D721Med (cell line): ENCODE results near the gene MYLK2.

Experiments
- DNase-seq: peaks from one replicate; pipeline ENCODE4 v3.0.0; 2011; ENCODE audit warnings: low spot score; ENCODE audit not compliant: insufficient read length
- FAIRE-seq: peaks from 2 replicates; lab custom pipeline; 2011; peaks lifted over from hg19 to GRCh38; lab: Jason Lieb, UNC
- CTCF ChIP-seq: IDR thresholded peaks from 2 replicates; pipeline ENCODE4 v1.5.1; 2012; ENCODE audit warnings: mild to moderate bottlenecking, control low read depth; ENCODE audit not compliant: insufficient read depth; ENCODE audit errors: missing control alignments

The MYLK2 gene

GRCh38 chr20:31785089-31785488, 34.1 kb upstream of the MYLK2 start:
- no peak for FAIRE-seq
- no peak for TF ChIP-seq CTCF
- no peak for DNase-seq

- no peak for TF ChIP-seq CTCF
- no peak for FAIRE-seq
- DNase-seq, result no peak
These were observed 30.6 kb upstream of the MYLK2 start for GRCh38 chr20:31788578-31788977.

- no peak for TF ChIP-seq CTCF
- DNase-seq (no peak), FAIRE-seq (no peak)
These were observed 28.8 kb upstream of the MYLK2 start for GRCh38 chr20:31790401-31790800.

- DNase-seq (no peak), FAIRE-seq (no peak)
- TF ChIP-seq CTCF, result no peak
These were observed 21.8 kb upstream of the MYLK2 start for GRCh38 chr20:31797364-31797763.

- no peak for FAIRE-seq
- TF ChIP-seq CTCF, result no peak
- no peak for DNase-seq
These were observed 17.6 kb upstream of the MYLK2 start for GRCh38 chr20:31801508-31801907.

- TF ChIP-seq CTCF, result no peak
- DNase-seq (no peak), FAIRE-seq (no peak)
These were observed 15.4 kb upstream of the MYLK2 start for GRCh38 chr20:31803552-31804291.

- no peak for DNase-seq
- FAIRE-seq, result no peak
- TF ChIP-seq CTCF, result no peak
These were observed 12.4 kb upstream of the MYLK2 start for GRCh38 chr20:31806564-31807355.
